HG03280 (cell line): ENCODE results near the gene TUFM.
"Not testable (repeated sequence)": the region's sequence is repeated elsewhere in the genome, so short reads cannot be mapped to it uniquely, and the experiment has no call there.

Experiments
- ATAC-seq: cut with Tn5 transposase; IDR thresholded peaks from one replicate; pipeline ENCODE4 v1.9.1; 2021; ENCODE audit warnings: mild to moderate bottlenecking, moderate library complexity; ENCODE audit not compliant: unreplicated experiment

Gene TUFM

GRCh38 chr16:28875134-28876018 lies 29.2 kb upstream of the TUFM start:
- ATAC-seq = no peak

GRCh38 chr16:28874406-28874805 lies 28.3 kb upstream of the TUFM start:
- no peak for ATAC-seq

GRCh38 chr16:28873543-28874201 lies 27.5 kb upstream of the TUFM start:
- ATAC-seq = no peak

GRCh38 chr16:28872952-28873351 lies 26.8 kb upstream of the TUFM start:
- no peak for ATAC-seq

- no peak for ATAC-seq
Measured at GRCh38 chr16:28869201-28869600, 23.1 kb upstream of the TUFM start.

GRCh38 chr16:28867646-28868045 lies 21.5 kb upstream of the TUFM start:
- not testable (repeated sequence) for ATAC-seq

GRCh38 chr16:28867241-28867640 lies 21.1 kb upstream of the TUFM start:
- ATAC-seq = no peak

GRCh38 chr16:28866454-28866804 lies 20.3 kb upstream of the TUFM start:
- ATAC-seq = no peak

- no peak for ATAC-seq
Measured at GRCh38 chr16:28865722-28866453, 19.7 kb upstream of the TUFM start.

- ATAC-seq = no peak
Measured at GRCh38 chr16:28865001-28865688, 19.0 kb upstream of the TUFM start.

GRCh38 chr16:28863929-28864793 lies 18.0 kb upstream of the TUFM start:
- ATAC-seq = no peak

- ATAC-seq = no peak
Measured at GRCh38 chr16:28859326-28859725, 13.2 kb upstream of the TUFM start.

- no peak for ATAC-seq
Measured at GRCh38 chr16:28858421-28858820, 12.3 kb upstream of the TUFM start.

- no peak for ATAC-seq
Measured at GRCh38 chr16:28846933-28847273, 755 bp upstream of the TUFM start.

- ATAC-seq = no peak
Measured at GRCh38 chr16:28845761-28846079, 428 bp downstream of the TUFM start.

GRCh38 chr16:28845293-28845692 lies 855 bp downstream of the TUFM start:
- ATAC-seq = no peak

GRCh38 chr16:28844226-28844885 lies 1.8 kb downstream of the TUFM start:
- no peak for ATAC-seq

- no peak for ATAC-seq
Measured at GRCh38 chr16:28843766-28844165, 2.4 kb downstream of the TUFM start.

- no peak for ATAC-seq
Measured at GRCh38 chr16:28842696-28843095, 3.5 kb downstream of the TUFM start.

GRCh38 chr16:28839899-28840298 lies 6.2 kb downstream of the TUFM start:
- no peak for ATAC-seq
